Measurements from ENCODE around the gene SOCS7. TPM values are rescaled to one million over a fixed set of nuclear protein-coding genes. Genes with fewer than 3 reads are reported as not detected.

SOCS7 gene
- 18.0 TPM for polyA plus RNA-seq (2012; ENCODE audit: insufficient read depth, insufficient read length, low read depth)

- H3K9me3 ChIP-seq = no peaks in the 10 kb centered on the region
- no peaks in the 10 kb centered on the region for H3K27me3 ChIP-seq
- TF ChIP-seq, protein P1, sequence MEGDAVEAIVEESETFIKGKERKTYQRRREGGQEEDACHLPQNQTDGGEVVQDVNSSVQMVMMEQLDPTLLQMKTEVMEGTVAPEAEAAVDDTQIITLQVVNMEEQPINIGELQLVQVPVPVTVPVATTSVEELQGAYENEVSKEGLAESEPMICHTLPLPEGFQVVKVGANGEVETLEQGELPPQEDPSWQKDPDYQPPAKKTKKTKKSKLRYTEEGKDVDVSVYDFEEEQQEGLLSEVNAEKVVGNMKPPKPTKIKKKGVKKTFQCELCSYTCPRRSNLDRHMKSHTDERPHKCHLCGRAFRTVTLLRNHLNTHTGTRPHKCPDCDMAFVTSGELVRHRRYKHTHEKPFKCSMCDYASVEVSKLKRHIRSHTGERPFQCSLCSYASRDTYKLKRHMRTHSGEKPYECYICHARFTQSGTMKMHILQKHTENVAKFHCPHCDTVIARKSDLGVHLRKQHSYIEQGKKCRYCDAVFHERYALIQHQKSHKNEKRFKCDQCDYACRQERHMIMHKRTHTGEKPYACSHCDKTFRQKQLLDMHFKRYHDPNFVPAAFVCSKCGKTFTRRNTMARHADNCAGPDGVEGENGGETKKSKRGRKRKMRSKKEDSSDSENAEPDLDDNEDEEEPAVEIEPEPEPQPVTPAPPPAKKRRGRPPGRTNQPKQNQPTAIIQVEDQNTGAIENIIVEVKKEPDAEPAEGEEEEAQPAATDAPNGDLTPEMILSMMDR (IDR thresholded peaks at IDR 0.05; ENCODE audit: low read depth, low read length) = no peak
- DNase-seq = peak; percentile 97
- H3K4me1 ChIP-seq = no peaks in the 10 kb centered on the region
- H3K36me3 ChIP-seq = no peaks in the 10 kb centered on the region
- peak within 1 kb of the TSS; percentile 79 for H3K4me3 ChIP-seq (ENCODE audit: low read depth, low read length)
Measured at GRCh38 chr17:38351412-38352222, at the start of gene SOCS7. Gene SOCS7 (plus strand): TSS chr17:38351844. CDS start chr17:38352053, 209 bp downstream.

DNA sequence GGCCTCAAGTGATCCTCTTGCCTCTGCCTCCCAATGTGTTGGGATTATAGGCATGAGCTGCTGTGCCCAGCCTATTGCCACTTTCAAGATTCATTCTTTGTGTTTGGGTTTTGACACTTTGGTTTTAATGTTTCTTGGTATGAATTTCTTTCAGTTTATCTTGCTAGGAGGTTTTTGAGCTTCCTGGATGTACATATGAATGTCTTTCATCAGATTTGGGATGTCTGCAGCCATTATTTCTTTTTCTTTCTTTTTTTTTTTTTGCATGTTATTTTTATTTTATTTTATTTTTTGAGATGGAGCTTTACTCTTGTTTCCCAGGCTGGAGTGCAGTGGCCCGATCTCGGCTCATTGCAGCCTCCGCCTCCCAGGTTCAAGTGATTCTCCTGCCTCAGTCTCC, 36.1 kb upstream of the SOCS7 start:
- no peak overlapping the region for H3K4me3 ChIP-seq (ENCODE audit: low read depth, low read length)
- H3K36me3 ChIP-seq = peaks cover 10% of the 10 kb centered on the region; the same call in 1 of the 2 replicates
- H3K27me3 ChIP-seq = no peaks in the 10 kb centered on the region
- TF ChIP-seq, protein P1 (IDR thresholded peaks at IDR 0.05; ENCODE audit: low read depth, low read length) = no peak
- no peaks in the 10 kb centered on the region for H3K4me1 ChIP-seq
- DNase-seq = no peak
- no peaks in the 10 kb centered on the region for H3K9me3 ChIP-seq

DNA sequence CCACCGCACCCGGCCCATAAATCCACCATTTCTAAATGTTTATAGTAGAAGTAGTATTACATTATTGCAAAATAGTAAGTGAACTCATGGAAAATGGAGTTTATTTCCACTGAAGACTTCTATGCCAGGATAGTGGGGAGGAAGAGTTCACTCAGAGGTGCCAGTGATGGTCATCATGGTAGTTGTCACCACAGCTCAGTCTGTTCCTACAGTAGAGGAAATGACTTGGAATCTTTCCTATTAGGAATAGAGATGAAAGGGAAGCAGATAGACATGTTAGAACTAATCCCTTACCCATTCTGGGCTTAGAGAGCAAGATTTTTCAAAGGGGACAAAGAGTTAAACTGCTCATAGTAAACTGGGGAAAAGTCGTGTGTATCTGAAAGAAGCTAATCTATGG, 34.6 kb upstream of the SOCS7 start:
- H3K27me3 ChIP-seq = no peaks in the 10 kb centered on the region
- no peak for DNase-seq
- H3K4me3 ChIP-seq (ENCODE audit: low read depth, low read length) = no peak overlapping the region
- no peaks in the 10 kb centered on the region for H3K4me1 ChIP-seq
- TF ChIP-seq, protein P1 (IDR thresholded peaks at IDR 0.05; ENCODE audit: low read depth, low read length) = no peak
- H3K36me3 ChIP-seq = peaks cover 14% of the 10 kb centered on the region; the same call in 1 of the 2 replicates
- H3K9me3 ChIP-seq = no peaks in the 10 kb centered on the region

DNA sequence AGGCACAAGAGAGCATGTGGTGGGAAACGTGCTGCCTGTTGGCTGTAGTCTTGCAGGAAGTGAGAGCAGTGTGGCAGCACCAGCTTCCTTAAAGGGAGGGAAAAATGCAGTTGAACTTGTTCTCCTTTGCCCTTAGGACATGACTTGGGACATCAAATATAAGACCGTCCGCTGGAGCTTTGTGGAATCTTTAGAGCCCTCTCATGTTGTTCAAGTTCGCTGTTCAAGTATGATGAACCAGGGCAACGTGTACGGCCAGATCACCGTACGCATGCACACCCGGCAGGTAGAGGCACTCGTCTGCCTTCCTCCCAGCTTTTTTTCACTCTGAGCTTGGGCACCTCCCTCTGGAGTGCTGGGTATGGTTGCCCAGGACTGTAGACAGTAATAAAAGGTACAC, 31.2 kb upstream of the SOCS7 start:
- peaks cover 12% of the 10 kb centered on the region for H3K4me1 ChIP-seq
- H3K9me3 ChIP-seq = no peaks in the 10 kb centered on the region
- H3K4me3 ChIP-seq (ENCODE audit: low read depth, low read length) = no peak overlapping the region
- TF ChIP-seq, protein P1 (IDR thresholded peaks at IDR 0.05; ENCODE audit: low read depth, low read length) = no peak
- no peaks in the 10 kb centered on the region for H3K27me3 ChIP-seq
- DNase-seq = no peak
- H3K36me3 ChIP-seq = peaks cover 23% of the 10 kb centered on the region

DNA sequence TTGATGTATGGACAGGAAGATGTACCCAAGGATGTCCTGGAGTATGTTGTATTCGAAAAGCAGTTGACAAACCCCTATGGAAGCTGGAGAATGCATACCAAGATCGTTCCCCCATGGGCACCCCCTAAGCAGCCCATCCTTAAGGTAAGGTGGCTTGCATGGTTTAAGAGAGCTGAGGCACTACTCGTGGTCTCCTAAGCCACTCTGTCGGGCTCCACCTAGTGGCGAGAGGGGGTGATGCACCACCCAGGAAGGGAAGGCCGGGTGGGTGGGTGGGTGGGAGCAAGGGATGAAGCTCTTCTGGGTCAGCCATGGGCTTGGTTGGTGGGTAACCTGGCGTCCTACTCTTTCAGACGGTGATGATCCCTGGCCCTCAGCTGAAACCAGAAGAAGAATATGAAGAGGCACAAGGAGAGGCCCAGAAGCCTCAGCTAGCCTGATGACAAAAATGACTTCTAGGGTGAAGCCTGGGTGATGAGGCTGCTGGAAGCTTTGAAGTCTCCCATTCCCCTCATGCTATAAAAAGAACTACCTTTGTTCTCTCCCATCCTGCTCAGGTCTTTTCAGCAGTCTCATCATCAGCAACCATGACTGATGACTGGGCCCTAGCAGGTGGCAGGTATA, 29.4 kb upstream of the SOCS7 start:
- TF ChIP-seq, protein P1 (IDR thresholded peaks at IDR 0.05; ENCODE audit: low read depth, low read length) = peak; percentile 73
- H3K4me3 ChIP-seq (ENCODE audit: low read depth, low read length) = no peak overlapping the region
- H3K27me3 ChIP-seq = no peaks in the 10 kb centered on the region
- H3K4me1 ChIP-seq = peaks cover 21% of the 10 kb centered on the region
- H3K36me3 ChIP-seq = peaks cover 19% of the 10 kb centered on the region
- DNase-seq = peak; percentile 78
- no peaks in the 10 kb centered on the region for H3K9me3 ChIP-seq

GRCh38 chr17:38322897-38323296, 28.7 kb upstream of the SOCS7 start:
- H3K27me3 ChIP-seq = no peaks in the 10 kb centered on the region
- no peak for DNase-seq
- no peaks in the 10 kb centered on the region for H3K9me3 ChIP-seq
- no peak overlapping the region for H3K4me3 ChIP-seq (ENCODE audit: low read depth, low read length)
- H3K4me1 ChIP-seq = peaks cover 21% of the 10 kb centered on the region
- H3K36me3 ChIP-seq = peaks cover 19% of the 10 kb centered on the region
- TF ChIP-seq, protein P1 (IDR thresholded peaks at IDR 0.05; ENCODE audit: low read depth, low read length) = no peak
